PC-9 (cell line): ENCODE measurements around the gene MIER2. TPM values are rescaled to one million over a fixed set of nuclear protein-coding genes. Genes with fewer than 3 reads are reported as not detected.

Experiments
- BruUV-seq: library from RNA; stranded (reverse); fragments of 400-500 nt; replicated peaks from 2 replicates; lab custom pipeline; 2021; lab: Mats Ljungman, UMichigan
- CTCF ChIA-PET: fragments of 300-600 bp; sonication (Branson Sonifier 250); formaldehyde crosslinking; loops from one replicate; lab custom pipeline; 2022; ENCODE audit warnings: antibody characterized with exemption; lab: Charles Lee
- POLR2A ChIA-PET: fragments of 300-600 bp; sonication (Branson Sonifier 250); formaldehyde crosslinking; loops from one replicate; lab custom pipeline; 2022; ENCODE audit warnings: antibody characterized with exemption; ENCODE audit not compliant: unreplicated experiment; lab: Charles Lee
- DNase-seq, 2 experiments: peaks; one replicate each; pipeline versions ENCODE4 v3.0.0 to v3.0.0-alpha.2; 2015 to 2022; ENCODE audit warnings: mixed read lengths in 1 of 2
- H2AFZ ChIP-seq: fragments of 200-600 bp; sonication (generic); 2 replicates; pipeline ENCODE4 v1.8.1; 2017; ENCODE audit warnings: antibody characterized with exemption
- H3F3A ChIP-seq: fragments of 200-600 bp; sonication (generic); 2 replicates; pipeline ENCODE4 v1.8.1; 2017; ENCODE audit warnings: antibody characterized with exemption, mild to moderate bottlenecking, low read depth; ENCODE audit not compliant: insufficient read depth
- H3K27ac ChIP-seq: fragments of 200-600 bp; sonication (generic); 2 replicates; pipeline ENCODE4 v1.6.1; 2016; ENCODE audit warnings: mixed run types
- H3K27me3 ChIP-seq: fragments of 200-600 bp; sonication (generic); 2 replicates; pipeline ENCODE4 v1.6.1; 2016; ENCODE audit warnings: low read depth, mixed run types; ENCODE audit not compliant: insufficient read depth
- H3K36me3 ChIP-seq: fragments of 200-600 bp; sonication (generic); 2 replicates; pipeline ENCODE4 v1.6.1; 2016; ENCODE audit warnings: low read depth, mixed run types
- H3K4me1 ChIP-seq: fragments of 200-600 bp; sonication (generic); replicated peaks from 2 replicates; pipeline ENCODE4 v1.6.1; 2016; ENCODE audit warnings: mixed run types; ENCODE audit not compliant: insufficient read depth
- H3K4me2 ChIP-seq: fragments of 200-600 bp; sonication (generic); 2 replicates; pipeline ENCODE4 v1.6.1; 2017; ENCODE audit warnings: mixed run types
- H3K4me3 ChIP-seq: fragments of 200-600 bp; sonication (generic); 2 replicates; pipeline ENCODE4 v1.6.1; 2016; ENCODE audit warnings: mixed run types
- H3K79me2 ChIP-seq: fragments of 200-600 bp; sonication (generic); 2 replicates; pipeline ENCODE4 v1.6.1; 2017; ENCODE audit warnings: low read depth, mixed run types
- H3K9me2 ChIP-seq: fragments of 200-600 bp; sonication (generic); 2 replicates; pipeline ENCODE4 v1.8.1; 2017; ENCODE audit warnings: mild to moderate bottlenecking; ENCODE audit not compliant: insufficient read depth
- H3K9me3 ChIP-seq: fragments of 200-600 bp; sonication (generic); 2 replicates; pipeline ENCODE4 v1.8.1; 2016; ENCODE audit warnings: low read depth; ENCODE audit not compliant: insufficient read depth
- H4K20me1 ChIP-seq: fragments of 200-600 bp; sonication (generic); 2 replicates; pipeline ENCODE4 v1.8.1; 2017; ENCODE audit not compliant: insufficient read depth
- EZH2 ChIP-seq: fragments of 200-600 bp; sonication (generic); IDR thresholded peaks from 2 replicates; pipeline ENCODE4 v1.8.0; 2017; ENCODE audit warnings: antibody characterized with exemption, low read depth
- intact Hi-C: fragments of 100-400 bp; cut with micrococcal nuclease; formaldehyde crosslinking; loops from one replicate; pipeline ENCODE4 v1.10.0; 2022; ENCODE audit not compliant: unreplicated experiment
- total RNA-seq: library from RNA; stranded (reverse); gene quantifications from 2 replicates; pipeline ENCODE4 v1.2.3, GENCODE V29; 2021
- TF ChIP-seq, protein P1 (sequence below): fragments of 200-600 bp; sonication (generic); conservative IDR thresholded peaks from 2 replicates; pipeline ENCODE4 v1.6.1; 2017; ENCODE audit warnings: mixed run types, antibody characterized with exemption, mild to moderate bottlenecking, moderate library complexity

MIER2 gene
- total RNA-seq, 1 experiment from 2014 or later = 25.2 TPM

DNA sequence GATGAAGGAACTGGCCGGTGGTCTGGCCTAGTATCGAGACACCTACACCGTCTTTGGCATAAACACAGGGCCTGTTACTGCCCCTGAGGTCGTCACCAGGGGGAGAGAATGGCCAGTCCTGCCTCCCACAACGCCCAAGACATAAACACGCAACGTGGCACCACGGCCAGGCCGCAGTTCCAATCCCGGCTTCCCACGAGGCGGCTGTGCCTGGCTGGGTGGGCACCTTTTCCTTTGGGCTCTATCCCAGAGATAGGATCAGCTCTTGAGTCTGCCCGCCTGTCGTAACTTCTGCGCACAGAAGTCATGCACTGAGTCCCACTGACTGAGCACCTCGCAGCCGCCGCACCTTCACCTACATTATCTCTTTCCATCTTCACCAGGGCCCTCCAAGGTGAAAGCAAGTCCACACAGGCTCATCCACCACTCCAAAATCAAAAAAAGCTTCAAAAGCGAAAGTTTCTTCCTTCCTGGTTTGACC, 1.1 kb downstream of the MIER2 start:
- intact Hi-C loops = no loop called here
- BruUV-seq = TSS peak; percentile 66
- H2AFZ ChIP-seq = no peak overlapping the region
- no peak overlapping the region for H3K27ac ChIP-seq
- peak in 1 of 2 experiments; percentile 11 for DNase-seq
- TF ChIP-seq EZH2 = no peak
- TF ChIP-seq, protein P1, sequence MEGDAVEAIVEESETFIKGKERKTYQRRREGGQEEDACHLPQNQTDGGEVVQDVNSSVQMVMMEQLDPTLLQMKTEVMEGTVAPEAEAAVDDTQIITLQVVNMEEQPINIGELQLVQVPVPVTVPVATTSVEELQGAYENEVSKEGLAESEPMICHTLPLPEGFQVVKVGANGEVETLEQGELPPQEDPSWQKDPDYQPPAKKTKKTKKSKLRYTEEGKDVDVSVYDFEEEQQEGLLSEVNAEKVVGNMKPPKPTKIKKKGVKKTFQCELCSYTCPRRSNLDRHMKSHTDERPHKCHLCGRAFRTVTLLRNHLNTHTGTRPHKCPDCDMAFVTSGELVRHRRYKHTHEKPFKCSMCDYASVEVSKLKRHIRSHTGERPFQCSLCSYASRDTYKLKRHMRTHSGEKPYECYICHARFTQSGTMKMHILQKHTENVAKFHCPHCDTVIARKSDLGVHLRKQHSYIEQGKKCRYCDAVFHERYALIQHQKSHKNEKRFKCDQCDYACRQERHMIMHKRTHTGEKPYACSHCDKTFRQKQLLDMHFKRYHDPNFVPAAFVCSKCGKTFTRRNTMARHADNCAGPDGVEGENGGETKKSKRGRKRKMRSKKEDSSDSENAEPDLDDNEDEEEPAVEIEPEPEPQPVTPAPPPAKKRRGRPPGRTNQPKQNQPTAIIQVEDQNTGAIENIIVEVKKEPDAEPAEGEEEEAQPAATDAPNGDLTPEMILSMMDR = no peak
- H3K4me2 ChIP-seq = peak overlapping the region; percentile 80
- H3K36me3 ChIP-seq = peaks cover 13% of the 10 kb centered on the region; the same call in 1 of the 2 replicates
- peaks cover 55% of the 10 kb centered on the region for H3K79me2 ChIP-seq
- no peaks in the 10 kb centered on the region for H3K9me2 ChIP-seq
- peaks cover 22% of the 10 kb centered on the region for H3K4me1 ChIP-seq
- H3K9me3 ChIP-seq = no peaks in the 10 kb centered on the region
- no peaks in the 10 kb centered on the region for H3K27me3 ChIP-seq
- ChIA-PET POLR2A (no interaction called here), CTCF (no interaction called here)
- no peaks in the 10 kb centered on the region for H3F3A ChIP-seq
- H3K4me3 ChIP-seq = peak overlapping the region; percentile 63
- peaks cover 29% of the 10 kb centered on the region for H4K20me1 ChIP-seq

DNA sequence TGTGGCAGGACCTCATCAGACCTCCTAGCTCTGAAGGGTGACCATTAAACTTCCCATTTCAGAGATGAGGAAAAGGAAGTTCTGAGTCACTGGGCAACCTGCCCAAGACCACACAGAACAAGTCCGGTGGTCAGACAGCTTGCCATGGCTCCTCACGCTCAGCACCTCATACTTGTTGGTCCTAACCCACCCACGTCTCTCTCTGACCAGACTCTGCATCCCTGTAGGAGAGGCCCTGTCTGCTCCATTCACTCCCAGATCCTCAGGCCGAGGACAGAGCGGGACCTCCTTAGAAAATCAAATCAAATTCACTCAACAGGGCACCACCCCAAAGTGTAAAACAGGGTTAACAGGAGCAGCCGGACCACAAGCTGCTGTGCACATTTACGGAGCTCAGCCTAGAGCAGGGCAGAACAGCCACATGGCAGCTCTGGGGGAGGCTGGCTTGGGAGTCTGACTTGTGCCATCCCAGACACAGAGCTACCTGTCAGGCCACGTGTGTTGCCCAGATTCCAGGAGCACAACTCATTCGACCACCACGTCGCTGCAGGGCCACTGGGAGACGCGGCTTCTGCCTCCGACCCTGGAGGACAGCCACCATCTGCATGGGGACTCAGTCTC, 1.7 kb downstream of the MIER2 start:
- Histone ChIP-seq H2AFZ (no peak overlapping the region), H3K4me3 (peak overlapping the region; percentile 63), H3K4me2 (peak overlapping the region; percentile 80), H3K36me3 (peaks cover 13% of the 10 kb centered on the region; the same call in 1 of the 2 replicates), H3K27me3 (no peaks in the 10 kb centered on the region), H3K9me2 (no peaks in the 10 kb centered on the region), H3F3A (no peaks in the 10 kb centered on the region), H4K20me1 (peaks cover 32% of the 10 kb centered on the region), H3K27ac (no peak overlapping the region), H3K4me1 (peaks cover 22% of the 10 kb centered on the region), H3K79me2 (peaks cover 59% of the 10 kb centered on the region), H3K9me3 (no peaks in the 10 kb centered on the region)
- no TSS peak for BruUV-seq
- ChIA-PET CTCF (no interaction called here), POLR2A (no interaction called here)
- peak; percentile 23 to 54 for DNase-seq
- TF ChIP-seq EZH2 = no peak
- TF ChIP-seq, protein P1 = no peak
- intact Hi-C loops = no loop called here

DNA sequence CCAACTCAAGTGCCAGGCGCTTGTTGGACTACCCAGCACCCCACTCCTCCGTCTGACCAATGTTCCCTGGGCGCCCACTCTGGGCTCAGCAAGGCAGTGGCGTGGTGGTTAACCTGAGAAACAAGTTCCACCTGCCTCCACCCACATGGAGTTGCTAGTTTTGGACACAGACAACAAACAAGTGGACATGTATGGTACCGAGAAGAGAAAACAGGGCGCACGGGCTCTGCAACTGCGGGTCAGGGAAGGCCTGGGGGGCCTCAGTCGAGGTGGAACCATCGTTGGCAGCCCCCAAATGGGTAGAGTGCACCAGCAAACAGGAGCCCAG, 2.5 kb downstream of the MIER2 start:
- Histone ChIP-seq H3K27ac (no peak overlapping the region), H3K36me3 (peaks cover 13% of the 10 kb centered on the region; the same call in 1 of the 2 replicates), H3K4me3 (no peak overlapping the region), H3K79me2 (peaks cover 66% of the 10 kb centered on the region), H2AFZ (no peak overlapping the region), H3K4me2 (peak overlapping the region; percentile 80), H3K9me2 (no peaks in the 10 kb centered on the region), H3K4me1 (peaks cover 22% of the 10 kb centered on the region), H3K27me3 (no peaks in the 10 kb centered on the region), H4K20me1 (peaks cover 37% of the 10 kb centered on the region), H3F3A (no peaks in the 10 kb centered on the region), H3K9me3 (no peaks in the 10 kb centered on the region)
- BruUV-seq = no TSS peak
- DNase-seq = no peak
- intact Hi-C loops = no loop called here
- ChIA-PET POLR2A (no interaction called here), CTCF (no interaction called here)
- TF ChIP-seq EZH2 = no peak
- TF ChIP-seq, protein P1 = no peak
